GM12878 (cell line): Measurements from ENCODE around the gene AGBL4. TPM values are rescaled to one million over a fixed set of nuclear protein-coding genes. Genes with fewer than 3 reads are reported as not detected.

Source experiments
- ATAC-seq: fragments of 200-7000 bp; cut with Tn5 transposase; 3 replicates; pipeline ENCODE4 v1.9.1; 2020; ENCODE audit warnings: mild to moderate bottlenecking, moderate library complexity
- BruUV-seq: library from RNA; stranded (reverse); fragments of 400-500 nt; replicated peaks from 2 replicates; lab custom pipeline; 2021; lab: Mats Ljungman, UMichigan
- CTCF ChIA-PET: fragments of 300-600 bp; sonication (Branson Sonifier 250); formaldehyde crosslinking; extraction: SDS; loops from one replicate; lab custom pipeline; 2021; ENCODE audit warnings: inconsistent platforms; lab: Yijun Ruan, JAX
- POLR2A ChIA-PET: fragments of 350-600 bp; formaldehyde crosslinking; extraction: SDS; loops from one replicate; lab custom pipeline; 2021; ENCODE audit warnings: inconsistent platforms; lab: Charles Lee
- RAD21 ChIA-PET: fragments of 300-600 bp; sonication (Branson Sonifier 250); formaldehyde crosslinking; loops from one replicate; lab custom pipeline; 2023; ENCODE audit warnings: antibody characterized with exemption; ENCODE audit not compliant: unreplicated experiment; lab: Charles Lee
- SMC1A ChIA-PET: fragments of 300-600 bp; sonication (Branson Sonifier 250); formaldehyde crosslinking; loops from one replicate; lab custom pipeline; 2023; ENCODE audit not compliant: unreplicated experiment, uncharacterized antibody; lab: Charles Lee
- DNase-seq: peaks from one replicate; pipeline ENCODE4 v3.0.0-alpha.2; 2011; ENCODE audit warnings: low read depth, low spot score
- FAIRE-seq: peaks from 3 replicates; lab custom pipeline; 2011; peaks lifted over from hg19 to GRCh38; lab: Jason Lieb, UNC
- H2AFZ ChIP-seq: 2 replicates; pipeline ENCODE4 v1.6.0; 2011; ENCODE audit warnings: low read depth, low read length, control low read depth; ENCODE audit not compliant: control insufficient read depth
- H3K27ac ChIP-seq: 2 replicates; pipeline ENCODE4 v1.5.1; 2011; ENCODE audit warnings: control low read depth; ENCODE audit not compliant: control insufficient read depth, insufficient read depth
- H3K27me3 ChIP-seq, 2 experiments: replicated peaks in 1 of 2; 2 replicates each; pipeline versions ENCODE4 v1.6.0 to v1.6.1; 2011; ENCODE audit warnings: low read length in 1 of 2; ENCODE audit not compliant: control insufficient read depth in 2 of 2, insufficient read depth in 2 of 2
- H3K36me3 ChIP-seq, 2 experiments: 2 replicates each; pipeline ENCODE4 v1.5.1; 2011; ENCODE audit warnings: low read length in 1 of 2; ENCODE audit not compliant: control insufficient read depth in 2 of 2, insufficient read depth in 2 of 2
- H3K4me1 ChIP-seq: 2 replicates; pipeline ENCODE4 v1.6.1; 2011; ENCODE audit warnings: mild to moderate bottlenecking, low read length, moderate library complexity, mixed read lengths; ENCODE audit not compliant: control insufficient read depth, insufficient read depth
- H3K4me2 ChIP-seq: 2 replicates; pipeline ENCODE4 v1.6.0; 2011; ENCODE audit warnings: control low read depth; ENCODE audit not compliant: control insufficient read depth, insufficient read depth
- H3K4me3 ChIP-seq: fragments of 200-600 bp; sonication (generic); 2 replicates; pipeline ENCODE4 v1.5.1; 2016
- H3K79me2 ChIP-seq: 2 replicates; pipeline ENCODE4 v1.6.0; 2011; ENCODE audit warnings: low read length; ENCODE audit not compliant: control insufficient read depth, insufficient read depth
- H3K9ac ChIP-seq: 2 replicates; pipeline ENCODE4 v1.8.0; 2011; ENCODE audit warnings: low read length, control low read depth, mixed read lengths; ENCODE audit not compliant: control insufficient read depth, insufficient read depth
- H3K9me3 ChIP-seq: replicated peaks from 3 replicates; pipeline ENCODE4 v1.5.1; 2011; ENCODE audit warnings: mild to moderate bottlenecking, low read length; ENCODE audit not compliant: control insufficient read depth, insufficient read depth
- H4K20me1 ChIP-seq: 2 replicates; pipeline ENCODE4 v1.6.0; 2011; ENCODE audit not compliant: control insufficient read depth, insufficient read depth
- BMI1 ChIP-seq: fragments of 450-650 bp; IDR thresholded peaks from 2 replicates; pipeline ENCODE4 v1.6.1; 2016; ENCODE audit warnings: mild to moderate bottlenecking, moderate library complexity, borderline replicate concordance
- BRCA1 ChIP-seq: IDR thresholded peaks from 2 replicates; pipeline ENCODE4 v1.6.1; 2011; ENCODE audit warnings: low read depth, low read length, improper control_type of control experiment
- FOXK2 ChIP-seq: fragments of 450-650 bp; IDR thresholded peaks from 2 replicates; pipeline ENCODE4 v1.6.1; 2017; ENCODE audit warnings: mild to moderate bottlenecking, moderate library complexity
- HDAC2 ChIP-seq: fragments of 200-600 bp; sonication (generic); IDR thresholded peaks from 2 replicates; pipeline ENCODE4 v1.6.1; 2017
- LARP7 ChIP-seq: fragments of 450-650 bp; IDR thresholded peaks from 2 replicates; pipeline ENCODE4 v1.6.1; 2017; ENCODE audit warnings: mild to moderate bottlenecking
- NR2C2 ChIP-seq: IDR thresholded peaks from 2 replicates; pipeline ENCODE4 v1.6.1; 2011; ENCODE audit warnings: borderline replicate concordance, low read depth; ENCODE audit not compliant: control insufficient read depth, insufficient read length
- NR2F1 ChIP-seq: fragments of 450-650 bp; conservative IDR thresholded peaks from 2 replicates; pipeline ENCODE4 v1.6.1; 2017; ENCODE audit warnings: mild to moderate bottlenecking
- PAX8 ChIP-seq: fragments of 450-650 bp; IDR thresholded peaks from 2 replicates; pipeline ENCODE4 v1.6.1; 2017; ENCODE audit warnings: mild to moderate bottlenecking, moderate library complexity
- REST ChIP-seq: IDR thresholded peaks from 2 replicates; pipeline ENCODE4 v1.6.1; 2012; ENCODE audit warnings: mild to moderate bottlenecking, low read depth, low read length
- RUNX3 ChIP-seq: IDR thresholded peaks from 2 replicates; pipeline ENCODE4 v1.6.1; 2012; ENCODE audit warnings: low read length, inconsistent platforms
- SKIL ChIP-seq: fragments of 450-650 bp; IDR thresholded peaks from 2 replicates; pipeline ENCODE4 v1.6.1; 2017; ENCODE audit warnings: mild to moderate bottlenecking, low read depth, inconsistent platforms; ENCODE audit not compliant: poor library complexity, severe bottlenecking
- USF2 ChIP-seq: IDR thresholded peaks from 2 replicates; pipeline ENCODE4 v1.6.1; 2011; ENCODE audit warnings: low read depth, low read length, improper control_type of control experiment, borderline replicate concordance
- WRNIP1 ChIP-seq: IDR thresholded peaks from 2 replicates; pipeline ENCODE4 v1.6.1; 2011; ENCODE audit warnings: low read depth, low read length, improper control_type of control experiment, borderline replicate concordance
- ZBTB4 ChIP-seq: fragments of 450-650 bp; formaldehyde crosslinking; IDR thresholded peaks from 2 replicates; pipeline ENCODE4 v1.4.0; 2022; ENCODE audit warnings: mild to moderate bottlenecking, moderate library complexity
- WGBS: methylation state at CpG from one replicate; pipeline ENCODE4 v1.1.6; 2016; ENCODE audit warnings: low lambda C conversion rate; ENCODE audit not compliant: insufficient replicate concordance, insufficient coverage; ENCODE audit errors: missing lambda C conversion rate; 5-methylcytosine and 5-hydroxymethylcytosine counted together
- in situ Hi-C: fragments of 300-500 bp; cut with MboI; formaldehyde crosslinking; loops from 9 replicates; pipeline ENCODE4 v1.14.3; 2018; ENCODE audit warnings: mixed read lengths
- intact Hi-C: fragments of 100-400 bp; cut with micrococcal nuclease; formaldehyde crosslinking; loops from one replicate; pipeline ENCODE4 v1.14.2; 2022; ENCODE audit not compliant: unreplicated experiment
- polyA plus RNA-seq, 11 experiments: library from polyadenylated mRNA; depleted of rRNA in 4 of 11; unstranded in 6 of 11; stranded (reverse) in 5 of 11; fragments of >200 nt; fragmentation: Nextera tagmentation in 4 of 11; fragmentation: Illumina TruSeq in 1 of 11; extraction: Ambion mirVana in 4 of 11; extraction: Trizol in 1 of 11; gene quantifications; 1 replicate in 1 of 11; 2 replicates in 10 of 11; pipeline versions ENCODE4 v1.2.1 to v1.2.3, GENCODE V29; 2011 to 2016; ENCODE audit warnings: inconsistent platforms in 2 of 11, missing spikeins in 2 of 11, low read depth in 1 of 11
- total RNA-seq, 4 experiments: library from RNA; depleted of rRNA in 3 of 4; stranded (reverse); fragments of >200 nt in 3 of 4; fragmentation: Illumina TruSeq in 1 of 4; extraction: Trizol in 1 of 4; gene quantifications; 2 replicates each; pipeline versions ENCODE4 v1.2.1 to v1.2.3, GENCODE V29; 2013 to 2021

AGBL4 gene
- total and polyA plus RNA-seq, 10 of the 15 experiments (the other 5 are each of a cell fraction or from before 2014, with no cell fraction given) = 0.31 TPM; not detected in 9

GRCh38 chr1:49136738-49137251 is 887.0 kb downstream of the AGBL4 start:
- no peak overlapping the region for H2AFZ ChIP-seq
- RAD21 ChIA-PET = no interaction called here
- WGBS = 0% methylated on average over 1 of the region's 1 CpG
- in situ Hi-C loops (no loop called here), intact Hi-C loops (no loop called here)
- no peaks in the 10 kb centered on the region for H3K4me1 ChIP-seq
- no peak overlapping the region for H3K4me2 ChIP-seq
- H4K20me1 ChIP-seq = no peaks in the 10 kb centered on the region
- POLR2A ChIA-PET = no interaction called here
- BruUV-seq = no TSS peak
- H3K36me3 ChIP-seq = no peaks in the 10 kb centered on the region
- H3K27ac ChIP-seq = no peak overlapping the region
- no peaks in the 10 kb centered on the region for H3K9me3 ChIP-seq
- SMC1A ChIA-PET = no interaction called here
- FAIRE-seq = no peak
- H3K27me3 ChIP-seq = no peaks in the 10 kb centered on the region
- no peak overlapping the region for H3K4me3 ChIP-seq
- CTCF ChIA-PET = no interaction called here
- no peak for DNase-seq
- no peaks in the 10 kb centered on the region for H3K79me2 ChIP-seq
- H3K9ac ChIP-seq = no peak overlapping the region
- ATAC-seq = no peak
- no peak for TF ChIP-seq RUNX3
- TF ChIP-seq NR2C2 = no peak
- TF ChIP-seq HDAC2 = no peak
- no peak for TF ChIP-seq FOXK2
- no peak for TF ChIP-seq WRNIP1
- TF ChIP-seq ZBTB4 (CRISPR knock-in tag) = no peak
- TF ChIP-seq SKIL = no peak
- TF ChIP-seq REST = no peak
- no peak for TF ChIP-seq LARP7
- TF ChIP-seq BRCA1 = no peak
- no peak for TF ChIP-seq USF2
- TF ChIP-seq PAX8 = no peak
- TF ChIP-seq NR2F1 = no peak
- no peak for TF ChIP-seq BMI1
